ENCODE measurements around the gene BACH2.
"Not testable (repeated sequence)": the region's sequence is repeated elsewhere in the genome, so short reads cannot be mapped to it uniquely, and the experiment has no call there.

Gene BACH2

GRCh38 chr6:90170601-90171000, 126.0 kb downstream of the BACH2 start:
- Histone ChIP-seq H3K27me3 (ENCODE audit: insufficient read depth, low read length) (no peaks in the 10 kb centered on the region), H3K79me2 (ENCODE audit: control insufficient read depth, insufficient read depth, low read length, unreplicated experiment) (no peaks in the 10 kb centered on the region), H2AFZ (ENCODE audit: low read length, unreplicated experiment) (no peak overlapping the region), H3K4me3 (ENCODE audit: low read depth, low read length) (no peak overlapping the region), H3K36me3 (ENCODE audit: insufficient read depth, low read length) (no peaks in the 10 kb centered on the region), H3K4me1 (ENCODE audit: control insufficient read depth, insufficient read depth, low read length, unreplicated experiment) (no peaks in the 10 kb centered on the region), H3K27ac (ENCODE audit: low read depth, low read length) (no peak overlapping the region)

- Histone ChIP-seq H3K4me1 (ENCODE audit: control insufficient read depth, insufficient read depth, low read length, unreplicated experiment) (no peaks in the 10 kb centered on the region), H3K36me3 (ENCODE audit: insufficient read depth, low read length) (no peaks in the 10 kb centered on the region), H3K79me2 (ENCODE audit: control insufficient read depth, insufficient read depth, low read length, unreplicated experiment) (no peaks in the 10 kb centered on the region), H2AFZ (ENCODE audit: low read length, unreplicated experiment) (no peak overlapping the region), H3K27me3 (ENCODE audit: insufficient read depth, low read length) (no peaks in the 10 kb centered on the region), H3K27ac (ENCODE audit: low read depth, low read length) (no peak overlapping the region), H3K4me3 (ENCODE audit: low read depth, low read length) (no peak overlapping the region)
These were observed 127.3 kb downstream of the BACH2 start for GRCh38 chr6:90169374-90169773.

DNA sequence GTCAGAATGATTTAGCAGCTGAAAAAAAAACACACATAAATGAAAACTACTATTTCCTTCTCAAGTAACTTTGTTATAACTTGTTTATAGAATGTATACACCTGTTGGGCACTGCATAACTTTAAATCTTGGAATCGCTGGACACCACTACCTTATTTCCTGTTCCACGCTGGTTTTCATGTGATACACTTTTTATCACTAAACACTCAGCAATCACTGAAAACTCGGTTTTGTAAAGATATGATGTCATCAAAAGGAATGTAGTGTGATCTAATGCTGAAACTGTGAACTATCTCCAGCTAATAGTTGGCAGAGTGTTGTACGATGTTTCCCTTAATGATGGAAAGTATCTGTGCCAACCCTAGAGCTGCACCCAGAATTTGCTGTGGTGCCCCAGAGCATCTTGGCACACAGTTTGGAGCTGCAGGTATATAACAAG, 127.9 kb downstream of the BACH2 start:
- no peaks in the 10 kb centered on the region for H3K79me2 ChIP-seq (ENCODE audit: control insufficient read depth, insufficient read depth, low read length, unreplicated experiment)

GRCh38 chr6:90167514-90168379, 128.9 kb downstream of the BACH2 start:
- H3K27ac ChIP-seq (ENCODE audit: low read depth, low read length) = no peak overlapping the region
- no peaks in the 10 kb centered on the region for H3K79me2 ChIP-seq (ENCODE audit: control insufficient read depth, insufficient read depth, low read length, unreplicated experiment)
- H3K27me3 ChIP-seq (ENCODE audit: insufficient read depth, low read length) = no peaks in the 10 kb centered on the region
- no peak overlapping the region for H2AFZ ChIP-seq (ENCODE audit: low read length, unreplicated experiment)
- H3K4me1 ChIP-seq (ENCODE audit: control insufficient read depth, insufficient read depth, low read length, unreplicated experiment) = no peaks in the 10 kb centered on the region
- H3K36me3 ChIP-seq (ENCODE audit: insufficient read depth, low read length) = no peaks in the 10 kb centered on the region
- no peak overlapping the region for H3K4me3 ChIP-seq (ENCODE audit: low read depth, low read length)

More for the DNA sequence above, 127.9 kb downstream of the BACH2 start:
- H2AFZ ChIP-seq (ENCODE audit: low read length, unreplicated experiment) = no peak overlapping the region
- H3K27me3 ChIP-seq (ENCODE audit: insufficient read depth, low read length) = no peaks in the 10 kb centered on the region
- no peaks in the 10 kb centered on the region for H3K4me1 ChIP-seq (ENCODE audit: control insufficient read depth, insufficient read depth, low read length, unreplicated experiment)
- H3K4me3 ChIP-seq (ENCODE audit: low read depth, low read length) = no peak overlapping the region
- no peak overlapping the region for H3K27ac ChIP-seq (ENCODE audit: low read depth, low read length)
- no peaks in the 10 kb centered on the region for H3K36me3 ChIP-seq (ENCODE audit: insufficient read depth, low read length)

- not testable (repeated sequence) for H3K27me3 ChIP-seq (ENCODE audit: insufficient read depth, low read length); H2AFZ ChIP-seq (ENCODE audit: low read length, unreplicated experiment); H3K36me3 ChIP-seq (ENCODE audit: insufficient read depth, low read length); H3K4me1 ChIP-seq (ENCODE audit: control insufficient read depth, insufficient read depth, low read length, unreplicated experiment); H3K79me2 ChIP-seq (ENCODE audit: control insufficient read depth, insufficient read depth, low read length, unreplicated experiment); H3K27ac ChIP-seq (ENCODE audit: low read depth, low read length); H3K4me3 ChIP-seq (ENCODE audit: low read depth, low read length)
These were observed 130.3 kb downstream of the BACH2 start for GRCh38 chr6:90166155-90166924.

DNA sequence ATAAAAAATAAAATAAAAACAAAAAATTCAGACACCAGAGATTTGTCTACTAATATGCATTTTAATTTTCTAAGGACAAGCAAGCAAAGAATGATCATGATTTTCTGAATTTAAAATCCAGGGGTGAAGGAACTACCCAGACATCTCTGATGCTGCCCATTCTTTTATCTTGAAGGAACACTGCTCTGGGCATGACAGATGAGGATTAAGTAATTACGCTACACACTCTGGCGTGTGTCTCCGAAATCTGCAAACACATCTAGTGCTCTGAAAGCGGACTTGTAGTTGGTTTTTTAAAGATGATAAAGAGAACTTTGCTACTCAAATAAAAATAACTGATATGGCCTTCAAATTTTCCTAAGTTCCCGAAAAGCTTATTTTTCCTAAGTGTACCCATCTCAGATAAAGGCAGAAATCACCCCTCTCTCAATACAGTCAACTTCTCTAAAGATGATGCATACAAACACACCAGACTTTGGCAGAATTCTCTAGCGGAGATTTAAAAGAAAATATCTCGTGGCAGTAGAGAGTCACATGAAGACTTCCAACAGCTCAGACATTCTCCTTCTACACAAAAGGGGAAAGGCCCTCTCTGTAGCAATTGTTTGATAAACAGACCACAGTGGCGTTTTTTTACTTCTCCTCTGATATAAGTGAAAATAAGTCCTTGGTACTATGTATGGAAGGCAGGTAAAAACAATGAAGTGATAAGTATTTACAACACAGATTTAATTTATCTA, 133.8 kb downstream of the BACH2 start:
- H3K4me3 ChIP-seq (ENCODE audit: low read depth, low read length) = no peak overlapping the region
- no peaks in the 10 kb centered on the region for H3K36me3 ChIP-seq (ENCODE audit: insufficient read depth, low read length)
- H2AFZ ChIP-seq (ENCODE audit: low read length, unreplicated experiment) = no peak overlapping the region
- no peaks in the 10 kb centered on the region for H3K27me3 ChIP-seq (ENCODE audit: insufficient read depth, low read length)
- H3K4me1 ChIP-seq (ENCODE audit: control insufficient read depth, insufficient read depth, low read length, unreplicated experiment) = no peaks in the 10 kb centered on the region
- no peak overlapping the region for H3K27ac ChIP-seq (ENCODE audit: low read depth, low read length)
- H3K79me2 ChIP-seq (ENCODE audit: control insufficient read depth, insufficient read depth, low read length, unreplicated experiment) = no peaks in the 10 kb centered on the region

- H3K79me2 ChIP-seq (ENCODE audit: control insufficient read depth, insufficient read depth, low read length, unreplicated experiment) = no peaks in the 10 kb centered on the region
These were observed 136.6 kb downstream of the BACH2 start for GRCh38 chr6:90160013-90160412.

DNA sequence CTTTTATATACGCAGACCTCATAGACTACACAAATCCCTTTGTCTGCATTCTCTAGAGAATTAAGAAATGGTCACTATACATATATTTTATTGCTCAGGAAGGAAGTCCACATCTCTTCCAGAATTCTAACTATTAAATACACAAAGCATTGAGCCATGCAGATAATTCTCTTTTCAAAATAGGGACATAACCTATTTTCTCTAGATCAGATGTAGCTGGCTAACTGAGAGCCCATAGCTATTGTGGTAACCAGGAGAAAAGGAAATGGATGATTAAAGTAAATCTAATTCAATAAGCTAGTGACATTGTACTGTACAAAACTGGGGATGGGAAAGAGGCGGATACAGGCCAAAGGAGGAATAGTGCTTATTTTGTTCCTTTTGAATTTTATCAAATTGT, 137.2 kb downstream of the BACH2 start:
- Histone ChIP-seq H3K4me1 (ENCODE audit: control insufficient read depth, insufficient read depth, low read length, unreplicated experiment) (no peaks in the 10 kb centered on the region), H3K27me3 (ENCODE audit: insufficient read depth, low read length) (peaks cover 7% of the 10 kb centered on the region; the same call in 1 of the 2 replicates), H3K27ac (ENCODE audit: low read depth, low read length) (no peak overlapping the region), H3K4me3 (ENCODE audit: low read depth, low read length) (no peak overlapping the region), H3K36me3 (ENCODE audit: insufficient read depth, low read length) (no peaks in the 10 kb centered on the region), H3K79me2 (ENCODE audit: control insufficient read depth, insufficient read depth, low read length, unreplicated experiment) (no peaks in the 10 kb centered on the region), H2AFZ (ENCODE audit: low read length, unreplicated experiment) (no peak overlapping the region)

More at GRCh38 chr6:90160013-90160412, 136.6 kb downstream of the BACH2 start:
- Histone ChIP-seq H2AFZ (ENCODE audit: low read length, unreplicated experiment) (no peak overlapping the region), H3K4me3 (ENCODE audit: low read depth, low read length) (no peak overlapping the region), H3K36me3 (ENCODE audit: insufficient read depth, low read length) (no peaks in the 10 kb centered on the region), H3K4me1 (ENCODE audit: control insufficient read depth, insufficient read depth, low read length, unreplicated experiment) (no peaks in the 10 kb centered on the region), H3K27ac (ENCODE audit: low read depth, low read length) (no peak overlapping the region), H3K27me3 (ENCODE audit: insufficient read depth, low read length) (peaks cover 1% of the 10 kb centered on the region; the same call in 1 of the 2 replicates)

DNA sequence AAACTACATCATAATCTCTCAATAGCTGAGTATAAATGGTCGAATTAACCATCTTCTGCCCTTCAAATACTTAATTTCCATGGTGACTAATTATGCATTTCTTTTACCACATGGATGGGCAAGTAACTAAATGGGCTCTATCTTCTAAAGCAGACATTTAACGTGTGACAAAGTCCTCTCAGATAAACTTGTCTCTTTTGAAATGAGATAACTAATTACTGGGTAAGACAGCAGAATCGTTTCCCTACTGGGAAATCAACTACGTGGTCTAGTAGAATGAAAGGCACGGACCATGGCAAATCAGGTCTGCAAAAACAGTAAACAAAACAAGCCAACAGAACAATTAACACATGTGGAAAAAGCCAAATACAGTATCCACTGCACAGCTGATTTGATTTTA, 137.7 kb downstream of the BACH2 start:
- Histone ChIP-seq H3K4me1 (ENCODE audit: control insufficient read depth, insufficient read depth, low read length, unreplicated experiment) (no peaks in the 10 kb centered on the region), H3K4me3 (ENCODE audit: low read depth, low read length) (no peak overlapping the region), H3K79me2 (ENCODE audit: control insufficient read depth, insufficient read depth, low read length, unreplicated experiment) (no peaks in the 10 kb centered on the region), H3K27me3 (ENCODE audit: insufficient read depth, low read length) (peaks cover 12% of the 10 kb centered on the region; the same call in 1 of the 2 replicates), H3K27ac (ENCODE audit: low read depth, low read length) (no peak overlapping the region), H3K36me3 (ENCODE audit: insufficient read depth, low read length) (no peaks in the 10 kb centered on the region), H2AFZ (ENCODE audit: low read length, unreplicated experiment) (no peak overlapping the region)

- H2AFZ ChIP-seq (ENCODE audit: low read length, unreplicated experiment) = no peak overlapping the region
- H3K36me3 ChIP-seq (ENCODE audit: insufficient read depth, low read length) = no peaks in the 10 kb centered on the region
- no peak overlapping the region for H3K27ac ChIP-seq (ENCODE audit: low read depth, low read length)
- no peaks in the 10 kb centered on the region for H3K79me2 ChIP-seq (ENCODE audit: control insufficient read depth, insufficient read depth, low read length, unreplicated experiment)
- peaks cover 17% of the 10 kb centered on the region for H3K27me3 ChIP-seq (ENCODE audit: insufficient read depth, low read length)
- no peaks in the 10 kb centered on the region for H3K4me1 ChIP-seq (ENCODE audit: control insufficient read depth, insufficient read depth, low read length, unreplicated experiment)
- H3K4me3 ChIP-seq (ENCODE audit: low read depth, low read length) = no peak overlapping the region
These were observed 139.2 kb downstream of the BACH2 start for GRCh38 chr6:90157441-90157840.
